Progenitor cell of endocrine pancreas (in vitro differentiated cells): ENCODE measurements around the gene DNAJB13. TPM values are rescaled to one million over a fixed set of nuclear protein-coding genes. Genes with fewer than 3 reads are reported as not detected.

ENCODE experiments used
- DNase-seq: peaks from one replicate; pipeline ENCODE4 v3.0.0; 2021; ENCODE audit warnings: low spot score; ENCODE audit not compliant: unreplicated experiment
- H3K27ac Mint-ChIP-seq: 2 replicates; pipeline ENCODE4 v1.8.0; 2021; ENCODE audit warnings: mild to moderate bottlenecking, moderate library complexity, mixed read lengths
- H3K27me3 Mint-ChIP-seq: 2 replicates; pipeline ENCODE4 v1.8.0; 2021; ENCODE audit warnings: mixed read lengths
- H3K36me3 Mint-ChIP-seq: 2 replicates; pipeline ENCODE4 v1.8.0; 2022; ENCODE audit warnings: mixed read lengths; ENCODE audit not compliant: insufficient read depth
- H3K4me1 Mint-ChIP-seq: 2 replicates; pipeline ENCODE4 v1.8.0; 2021; ENCODE audit warnings: low read depth, mixed read lengths
- H3K4me3 Mint-ChIP-seq: 2 replicates; pipeline ENCODE4 v1.8.0; 2021; ENCODE audit warnings: low read depth, mild to moderate bottlenecking, moderate library complexity, mixed read lengths
- H3K9me3 Mint-ChIP-seq: 2 replicates; pipeline ENCODE4 v1.8.0; 2021; ENCODE audit warnings: low read depth, mixed read lengths
- total RNA-seq: library from RNA; stranded (reverse); gene quantifications from 2 replicates; pipeline ENCODE4 v1.2.1, GENCODE V29; 2021
- TF ChIP-seq, protein P1 (sequence below): fragments of 200-600 bp; sonication (generic); IDR thresholded peaks from one replicate; pipeline ENCODE4 v1.5.0; 2021; ENCODE audit warnings: antibody characterized with exemption, mild to moderate bottlenecking; ENCODE audit not compliant: unreplicated experiment

The DNAJB13 gene
- total RNA-seq, 1 donor from 2014 or later = 1.1 TPM

DNA sequence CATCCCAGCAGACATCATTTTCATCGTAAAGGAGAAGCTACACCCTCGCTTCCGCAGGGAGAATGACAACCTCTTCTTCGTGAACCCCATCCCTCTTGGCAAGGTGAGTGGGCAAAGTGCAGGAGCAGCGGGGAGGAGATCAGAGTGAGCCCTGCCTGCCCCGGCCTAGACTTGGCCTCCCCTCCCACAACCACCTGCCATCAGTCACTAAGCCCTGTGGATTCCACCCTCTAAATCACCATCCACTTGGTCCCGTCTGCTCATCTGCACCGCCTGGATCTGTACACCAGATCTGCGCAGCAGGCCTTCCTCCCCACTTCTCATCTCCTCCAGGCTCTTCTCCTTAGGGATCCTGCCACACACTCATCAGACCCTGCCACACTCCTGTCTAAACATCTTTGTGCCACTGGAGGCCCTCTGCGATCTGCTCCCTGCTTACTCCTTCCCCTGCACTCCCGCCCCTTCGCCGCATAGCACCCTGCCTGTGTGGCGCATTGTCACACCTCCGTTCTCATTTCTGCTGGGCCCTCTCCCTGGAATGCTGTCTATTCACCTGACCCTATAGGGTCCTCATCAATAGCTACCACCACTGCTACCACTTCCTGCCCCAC, 17.6 kb downstream of the DNAJB13 start:
- TF ChIP-seq, protein P1, sequence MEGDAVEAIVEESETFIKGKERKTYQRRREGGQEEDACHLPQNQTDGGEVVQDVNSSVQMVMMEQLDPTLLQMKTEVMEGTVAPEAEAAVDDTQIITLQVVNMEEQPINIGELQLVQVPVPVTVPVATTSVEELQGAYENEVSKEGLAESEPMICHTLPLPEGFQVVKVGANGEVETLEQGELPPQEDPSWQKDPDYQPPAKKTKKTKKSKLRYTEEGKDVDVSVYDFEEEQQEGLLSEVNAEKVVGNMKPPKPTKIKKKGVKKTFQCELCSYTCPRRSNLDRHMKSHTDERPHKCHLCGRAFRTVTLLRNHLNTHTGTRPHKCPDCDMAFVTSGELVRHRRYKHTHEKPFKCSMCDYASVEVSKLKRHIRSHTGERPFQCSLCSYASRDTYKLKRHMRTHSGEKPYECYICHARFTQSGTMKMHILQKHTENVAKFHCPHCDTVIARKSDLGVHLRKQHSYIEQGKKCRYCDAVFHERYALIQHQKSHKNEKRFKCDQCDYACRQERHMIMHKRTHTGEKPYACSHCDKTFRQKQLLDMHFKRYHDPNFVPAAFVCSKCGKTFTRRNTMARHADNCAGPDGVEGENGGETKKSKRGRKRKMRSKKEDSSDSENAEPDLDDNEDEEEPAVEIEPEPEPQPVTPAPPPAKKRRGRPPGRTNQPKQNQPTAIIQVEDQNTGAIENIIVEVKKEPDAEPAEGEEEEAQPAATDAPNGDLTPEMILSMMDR = no peak
- H3K36me3 Mint-ChIP-seq = no peaks in the 10 kb centered on the region

DNA sequence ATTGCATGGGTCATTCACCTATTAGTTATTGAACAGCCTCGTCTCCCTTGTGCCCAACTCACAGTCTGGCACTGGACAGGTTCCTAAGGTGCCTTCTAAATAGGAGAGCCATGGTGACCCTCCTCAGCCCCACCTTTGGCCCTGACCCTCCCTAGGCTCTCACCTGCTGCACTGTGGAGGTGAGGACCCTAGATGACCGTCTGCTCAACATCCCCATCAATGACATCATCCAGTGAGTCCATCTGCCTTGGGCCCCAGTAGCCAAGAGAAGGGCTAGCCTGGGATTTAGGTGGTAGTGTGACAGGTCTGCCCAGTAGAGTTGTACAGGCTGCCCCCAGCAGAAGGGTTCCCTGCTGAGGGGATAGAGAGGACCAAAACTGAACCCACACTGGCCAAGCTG, 18.3 kb downstream of the DNAJB13 start:
- no peak for DNase-seq
- no peaks in the 10 kb centered on the region for H3K4me1 Mint-ChIP-seq
- no peaks in the 10 kb centered on the region for H3K9me3 Mint-ChIP-seq
- H3K27ac Mint-ChIP-seq = no peak overlapping the region
- no peak overlapping the region for H3K4me3 Mint-ChIP-seq
- no peaks in the 10 kb centered on the region for H3K27me3 Mint-ChIP-seq
- no peaks in the 10 kb centered on the region for H3K36me3 Mint-ChIP-seq
- TF ChIP-seq, protein P1 = no peak

More for the DNA sequence above, 17.6 kb downstream of the DNAJB13 start:
- Mint-ChIP-seq H3K27me3 (no peaks in the 10 kb centered on the region), H3K27ac (peak overlapping the region; percentile 31), H3K9me3 (no peaks in the 10 kb centered on the region), H3K4me3 (no peak overlapping the region), H3K4me1 (no peaks in the 10 kb centered on the region)
- no peak for DNase-seq

DNA sequence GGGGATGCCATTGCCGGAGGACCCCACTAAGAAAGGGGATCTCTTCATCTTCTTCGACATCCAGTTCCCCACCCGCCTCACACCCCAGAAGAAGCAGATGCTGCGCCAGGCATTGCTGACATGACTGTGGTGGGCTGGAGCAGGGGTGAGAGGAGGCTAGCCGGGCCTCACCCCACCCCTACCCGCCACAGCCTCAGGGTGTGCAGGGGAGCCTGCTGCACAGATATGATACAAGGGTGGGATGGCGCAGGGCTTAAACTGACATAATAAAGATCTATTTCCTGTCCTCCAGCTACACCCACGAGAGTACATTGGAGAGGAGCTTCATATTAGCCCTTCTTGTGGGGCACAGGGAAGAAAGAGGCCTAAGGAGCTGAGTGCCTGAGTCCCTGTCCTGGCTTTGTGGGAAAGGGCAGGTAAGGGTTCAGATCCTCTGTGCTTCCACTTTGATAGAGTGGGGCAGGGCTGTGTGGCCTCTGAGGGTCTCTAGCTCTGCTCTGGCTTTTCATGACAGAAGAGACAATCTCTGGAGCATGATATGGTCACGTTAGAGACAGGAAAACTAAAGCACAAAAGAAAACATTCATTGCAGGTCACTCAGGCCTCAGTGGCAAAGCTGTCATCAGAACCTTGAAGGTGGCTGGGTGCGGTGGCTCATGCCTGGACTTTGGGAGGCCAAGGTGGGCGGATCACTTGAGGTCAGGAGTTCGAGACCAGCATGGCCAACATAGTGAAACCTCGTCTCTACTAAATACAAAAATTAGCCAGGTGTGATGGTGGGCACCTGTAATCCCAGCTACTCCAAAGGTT, 19.4 kb downstream of the DNAJB13 start:
- H3K9me3 Mint-ChIP-seq = no peaks in the 10 kb centered on the region
- no peak for DNase-seq
- H3K4me3 Mint-ChIP-seq = no peak overlapping the region
- peaks cover 1% of the 10 kb centered on the region for H3K36me3 Mint-ChIP-seq
- TF ChIP-seq, protein P1 = no peak
- no peaks in the 10 kb centered on the region for H3K27me3 Mint-ChIP-seq
- H3K4me1 Mint-ChIP-seq = no peaks in the 10 kb centered on the region
- H3K27ac Mint-ChIP-seq = no peak overlapping the region

DNA sequence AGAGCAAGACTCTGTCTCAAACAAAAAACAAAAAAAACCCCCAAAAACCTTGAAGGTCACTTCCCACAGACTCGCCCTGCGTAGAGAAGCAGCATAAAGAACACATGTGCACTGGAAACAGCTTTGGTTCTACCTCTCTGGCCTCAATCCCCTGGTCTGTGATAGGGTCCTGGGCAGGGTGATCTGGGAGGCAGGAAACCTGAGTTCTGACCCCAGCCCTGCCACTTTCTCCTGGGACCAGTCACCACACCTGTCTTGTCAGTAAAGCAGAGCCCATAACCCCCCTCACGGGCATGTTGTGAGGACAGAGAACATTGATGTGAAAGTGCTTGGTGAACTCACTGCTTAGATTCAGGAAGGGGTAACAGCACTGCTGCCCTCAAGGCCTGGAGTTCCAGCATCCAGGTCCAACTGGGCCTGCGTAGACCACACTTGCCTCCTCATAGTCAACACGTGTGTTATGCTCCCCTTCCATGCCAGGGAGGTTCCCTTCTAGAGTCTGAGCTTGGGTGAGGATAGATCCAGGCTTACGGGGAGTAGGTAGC, 20.4 kb downstream of the DNAJB13 start:
- Mint-ChIP-seq H3K27me3 (no peaks in the 10 kb centered on the region), H3K9me3 (no peaks in the 10 kb centered on the region), H3K4me3 (no peak overlapping the region), H3K27ac (no peak overlapping the region), H3K4me1 (no peaks in the 10 kb centered on the region), H3K36me3 (peaks cover 6% of the 10 kb centered on the region)
- no peak for DNase-seq
- TF ChIP-seq, protein P1 = no peak

DNA sequence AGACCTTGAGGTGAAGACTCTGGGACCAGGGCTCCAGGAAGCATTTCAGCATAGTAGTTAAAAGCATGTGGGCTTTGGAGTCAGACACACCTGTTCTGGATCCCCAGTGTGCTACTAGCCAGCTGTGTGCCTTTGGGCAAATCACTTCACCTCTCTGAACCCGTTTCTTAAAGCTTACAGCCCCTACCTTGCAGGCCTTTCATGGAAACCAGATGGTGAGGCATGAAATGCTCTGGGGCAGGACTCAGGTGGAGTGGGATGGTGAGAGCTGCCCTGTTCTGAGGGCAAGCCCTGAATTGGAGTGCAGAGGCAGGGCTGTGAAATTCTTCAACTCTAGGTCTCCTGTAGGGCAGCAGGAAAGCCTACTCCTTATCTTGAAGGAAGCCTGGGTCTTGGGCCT, 21.4 kb downstream of the DNAJB13 start:
- Mint-ChIP-seq H3K9me3 (no peaks in the 10 kb centered on the region), H3K4me3 (no peak overlapping the region), H3K36me3 (peaks cover 11% of the 10 kb centered on the region), H3K27me3 (no peaks in the 10 kb centered on the region), H3K27ac (no peak overlapping the region), H3K4me1 (no peaks in the 10 kb centered on the region)
- TF ChIP-seq, protein P1 = no peak
- DNase-seq = no peak
